Measurements from ENCODE around the gene SESTD1. TPM values are rescaled to one million over a fixed set of nuclear protein-coding genes. Genes with fewer than 3 reads are reported as not detected.

Gene SESTD1
- polyA plus RNA-seq, 5 donors: 20.6 to 54.4 (median 45.7) TPM

- DNase-seq: no peak
Measured at GRCh38 chr2:179193759-179194394, 70.8 kb downstream of the SESTD1 start.

GRCh38 chr2:179191110-179191509, 73.5 kb downstream of the SESTD1 start:
- DNase-seq: no peak

- DNase-seq: no peak
Measured at GRCh38 chr2:179186126-179186525, 78.5 kb downstream of the SESTD1 start.

DNA sequence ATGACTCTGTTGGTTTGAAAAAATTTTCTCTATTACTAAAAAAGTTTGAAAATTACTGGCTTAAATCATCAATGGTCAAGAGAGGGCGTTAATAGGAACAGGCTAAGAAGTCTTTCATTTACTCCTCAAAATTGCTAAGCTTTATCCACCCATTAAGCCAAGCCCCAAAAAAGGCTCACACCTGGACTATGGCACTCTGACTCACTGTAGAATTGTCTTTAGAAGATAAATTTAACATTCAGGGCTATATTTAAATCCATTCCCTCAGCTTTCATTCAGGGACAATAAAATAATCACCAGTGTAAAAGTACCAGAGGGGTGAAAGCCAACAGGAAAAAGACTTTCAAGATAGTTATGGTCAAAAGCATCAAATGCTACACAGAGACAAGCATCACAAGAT, 80.0 kb downstream of the SESTD1 start:
- DNase-seq: no peak

GRCh38 chr2:179181002-179181401, 83.6 kb downstream of the SESTD1 start:
- no peak for DNase-seq

DNA sequence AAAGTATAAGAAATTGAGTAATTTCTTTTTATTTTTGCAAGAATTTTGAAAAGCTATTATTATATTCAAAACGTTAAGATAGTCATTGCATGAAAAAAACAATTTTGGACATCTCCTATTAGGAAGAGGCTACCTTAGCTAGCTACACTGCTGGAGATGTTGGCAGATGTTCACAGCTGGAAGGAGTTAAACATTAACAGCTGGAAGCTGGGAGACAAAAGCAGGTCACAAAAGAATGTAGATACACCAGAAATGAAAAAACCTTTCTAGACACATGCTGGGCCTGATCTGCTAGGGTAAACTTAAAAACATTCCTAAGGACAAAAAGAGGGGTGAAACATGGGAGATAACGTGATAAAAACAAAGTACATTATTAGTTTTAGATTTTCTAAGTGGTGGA, 84.4 kb downstream of the SESTD1 start:
- DNase-seq: no peak

- DNase-seq: no peak
Measured at GRCh38 chr2:179179719-179180118, 84.9 kb downstream of the SESTD1 start.

DNA sequence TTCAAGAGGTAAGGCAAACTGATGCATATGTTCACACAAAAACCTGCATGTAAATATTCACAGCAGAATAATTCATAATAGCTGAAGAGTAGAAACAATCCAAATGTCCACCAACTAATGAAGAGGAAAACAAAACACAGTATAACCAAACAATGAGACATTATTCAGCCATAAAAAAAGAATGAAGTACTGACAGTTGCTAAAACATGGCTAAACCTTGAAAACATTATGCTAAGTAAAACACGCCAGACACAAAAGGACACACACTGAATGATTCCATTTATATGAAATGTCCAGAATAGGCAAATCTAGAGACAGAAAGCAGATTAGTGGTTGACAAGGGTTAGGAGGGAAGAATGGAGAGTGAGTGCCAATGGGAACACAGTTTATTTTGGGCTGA, 86.9 kb downstream of the SESTD1 start:
- DNase-seq: no peak

- DNase-seq: no peak
Measured at GRCh38 chr2:179174240-179174639, 90.4 kb downstream of the SESTD1 start.

GRCh38 chr2:179172894-179173293, 91.7 kb downstream of the SESTD1 start:
- DNase-seq: no peak

DNA sequence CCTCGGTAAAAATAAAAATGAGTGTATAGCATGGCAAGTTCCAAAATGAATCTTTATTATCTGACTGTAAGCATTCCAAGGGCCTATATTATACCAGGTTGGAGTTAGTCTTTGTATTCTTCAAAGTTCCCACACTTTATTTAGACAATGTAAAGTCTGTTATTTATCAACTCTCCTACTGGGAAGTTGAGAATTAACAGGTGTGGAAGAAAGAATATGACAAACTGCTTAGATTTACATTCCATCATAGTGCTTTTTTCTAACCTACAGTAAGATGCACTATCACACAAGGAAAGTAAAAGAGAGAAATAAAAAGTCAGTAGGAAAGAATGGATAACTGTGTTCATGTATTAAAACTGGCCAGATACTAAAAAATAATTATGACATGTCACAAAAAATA, 93.3 kb downstream of the SESTD1 start:
- no peak for DNase-seq

GRCh38 chr2:179170901-179171300, 93.7 kb downstream of the SESTD1 start:
- no peak for DNase-seq

DNA sequence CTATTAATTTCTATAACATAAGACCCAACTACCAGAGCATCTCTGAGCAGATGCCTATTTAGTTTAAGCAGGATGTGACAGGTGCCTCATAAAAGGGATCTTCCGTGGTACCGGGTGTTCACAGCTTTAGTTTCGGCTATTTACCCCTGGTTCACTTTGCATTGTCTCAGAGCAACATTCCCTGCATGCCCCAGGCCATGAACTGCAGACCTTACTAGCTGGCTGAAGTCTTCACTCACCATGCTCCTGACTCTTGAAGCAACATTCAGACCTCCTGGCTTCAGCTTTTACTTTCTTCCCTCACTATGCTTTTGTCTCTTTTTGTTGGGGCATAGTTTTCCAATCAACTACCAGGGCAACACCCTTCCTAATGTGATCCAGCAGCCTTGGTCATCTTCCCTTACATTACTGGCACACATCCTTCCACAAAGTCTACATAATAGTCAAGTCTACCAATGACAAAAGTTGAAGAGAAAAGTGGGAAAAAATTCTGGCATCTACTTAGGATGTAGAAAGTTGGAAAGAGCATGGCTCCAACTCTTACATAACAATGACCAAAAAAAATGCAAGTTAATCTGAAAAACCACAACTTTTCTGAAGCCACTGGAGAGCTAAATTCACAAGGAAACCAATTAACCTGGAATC, 99.2 kb downstream of the SESTD1 start:
- DNase-seq: no peak

DNA sequence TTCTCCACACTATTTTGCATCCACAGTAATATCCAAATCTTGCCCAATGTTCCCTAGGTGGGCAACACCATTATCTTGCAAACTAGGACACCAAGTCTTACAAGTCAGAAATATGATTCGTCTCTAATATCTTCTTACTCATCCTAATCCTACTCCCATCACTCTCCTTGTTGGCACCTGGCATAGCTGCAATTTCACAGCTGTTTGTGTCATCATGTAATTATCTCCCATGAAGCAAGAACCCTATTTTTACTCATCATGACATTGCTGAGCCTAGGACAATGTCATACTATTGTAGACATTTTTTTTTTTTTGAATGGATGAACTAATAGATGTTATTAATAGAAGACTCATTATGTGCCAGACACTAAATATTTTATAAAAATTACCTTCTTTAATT, 123.4 kb downstream of the SESTD1 start:
- DNase-seq: no peak

DNA sequence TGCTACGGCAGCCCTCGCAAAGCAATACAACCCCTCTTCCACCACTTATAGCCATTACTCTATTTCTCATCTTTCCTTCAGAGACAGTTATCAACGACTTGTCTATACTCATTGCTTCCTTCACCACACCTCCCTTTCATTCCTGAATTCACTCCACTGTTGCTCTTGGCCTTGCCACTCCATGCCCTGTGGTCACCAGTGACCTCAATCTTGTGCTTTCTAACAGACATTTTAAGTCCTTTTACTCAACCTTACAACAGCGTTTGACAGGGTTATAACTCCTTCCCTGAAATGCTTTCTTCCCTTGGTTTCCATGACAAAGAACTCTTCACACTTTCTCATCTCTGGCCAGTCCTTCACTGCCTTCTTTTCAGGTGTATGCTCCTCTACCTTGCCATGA, 124.1 kb downstream of the SESTD1 start:
- DNase-seq: no peak

- no peak for DNase-seq
Measured at GRCh38 chr2:179139506-179139905, 125.1 kb downstream of the SESTD1 start.

GRCh38 chr2:179137200-179137759, 127.4 kb downstream of the SESTD1 start:
- DNase-seq: no peak

DNA sequence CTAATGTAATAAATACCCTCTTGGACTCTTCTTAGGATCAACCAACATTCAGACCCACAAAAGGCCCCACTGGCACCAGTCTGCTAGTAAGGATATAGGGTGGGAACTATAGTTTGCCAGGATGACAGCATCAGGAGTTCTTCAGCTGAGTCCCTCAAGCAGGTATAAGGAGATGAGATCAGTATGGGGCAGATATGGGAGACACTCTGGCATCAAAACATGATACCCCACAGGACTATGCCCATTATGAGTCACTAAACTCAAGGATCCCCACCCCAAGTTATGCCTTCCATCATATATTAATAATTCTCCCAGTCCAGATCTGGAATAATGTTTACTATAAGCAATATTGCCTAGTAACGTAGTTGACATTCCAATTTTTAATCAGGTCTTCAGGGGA, 131.6 kb downstream of the SESTD1 start:
- DNase-seq: no peak

GRCh38 chr2:179132076-179132475, 132.6 kb downstream of the SESTD1 start:
- DNase-seq: no peak

GRCh38 chr2:179130560-179130959, 134.1 kb downstream of the SESTD1 start:
- DNase-seq: no peak

DNA sequence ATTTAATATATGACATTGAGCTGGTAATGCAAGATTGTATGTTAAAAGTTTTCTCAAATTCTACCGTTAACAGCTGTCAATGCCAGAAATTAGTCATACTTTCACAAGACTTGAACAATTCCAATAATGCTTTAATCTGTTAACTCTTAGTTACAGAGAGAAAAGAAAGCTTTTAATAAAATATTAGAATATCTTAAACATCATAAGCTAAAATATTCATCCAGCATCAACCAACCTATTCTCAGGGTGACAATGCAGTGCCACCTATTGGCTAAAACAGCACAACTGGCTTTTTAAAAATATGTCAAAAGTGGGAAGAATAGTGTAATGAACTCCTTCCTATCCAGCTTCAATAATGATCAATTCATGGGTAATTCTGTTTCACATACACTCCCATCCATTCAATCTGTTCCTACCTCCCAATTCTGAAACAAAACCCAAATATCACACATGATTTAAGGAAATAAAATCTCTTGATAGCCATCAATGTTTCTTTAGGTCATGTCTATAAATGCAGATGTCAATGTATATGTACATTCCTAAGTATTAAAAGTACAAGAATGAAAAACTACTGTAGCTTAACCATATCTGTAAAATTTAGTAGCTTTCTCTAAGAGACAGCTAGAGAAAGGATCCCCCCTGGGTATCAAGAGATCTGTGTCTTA, 134.9 kb downstream of the SESTD1 start:
- DNase-seq: no peak

- DNase-seq: no peak
Measured at GRCh38 chr2:179125404-179125803, 139.2 kb downstream of the SESTD1 start.

GRCh38 chr2:179124282-179124681, 140.3 kb downstream of the SESTD1 start:
- DNase-seq: no peak
